ENCODE data around the gene DNAH6.
"Not testable (repeated sequence)": the region's sequence is repeated elsewhere in the genome, so short reads cannot be mapped to it uniquely, and the experiment has no call there.

Gene DNAH6

DNA sequence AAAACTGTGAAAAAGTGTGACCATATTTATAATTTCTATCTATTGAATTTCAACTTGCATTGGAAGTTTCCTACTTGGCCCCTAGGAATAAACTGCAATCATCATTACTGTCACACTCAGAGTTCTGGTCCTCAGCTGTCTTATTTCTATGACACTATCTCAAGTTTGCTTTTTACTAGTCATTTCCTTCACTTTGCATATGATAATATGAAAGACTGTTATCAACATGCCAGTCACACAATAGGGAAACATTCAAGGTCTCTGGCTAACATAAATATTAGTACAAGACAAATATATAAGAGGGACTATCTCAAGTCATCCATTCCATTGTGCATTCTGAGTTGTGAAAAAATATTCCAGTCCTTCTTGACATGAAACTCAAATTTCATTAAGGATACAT is 28.7 kb downstream of the DNAH6 start:
- no peaks in the 10 kb centered on the region for H3K9me3 ChIP-seq (ENCODE audit: control insufficient read depth, insufficient read depth, low read length)
- no peaks in the 10 kb centered on the region for H3K27me3 ChIP-seq (ENCODE audit: control insufficient read depth, insufficient read depth, low read length)
- no peak overlapping the region for H3K4me3 ChIP-seq (ENCODE audit: low read length)
- H3K27ac ChIP-seq (ENCODE audit: low read length), result no peak overlapping the region
- H3K4me1 ChIP-seq (ENCODE audit: control insufficient read depth, insufficient read depth, low read length), result no peaks in the 10 kb centered on the region
- no peaks in the 10 kb centered on the region for H3K36me3 ChIP-seq (ENCODE audit: control insufficient read depth, insufficient read depth, low read length)
- no peak for DNase-seq (ENCODE audit: low read depth, low spot score)

- no peaks in the 10 kb centered on the region for H3K27me3 ChIP-seq (ENCODE audit: control insufficient read depth, insufficient read depth, low read length)
- H3K36me3 ChIP-seq (ENCODE audit: control insufficient read depth, insufficient read depth, low read length), result no peaks in the 10 kb centered on the region
- no peaks in the 10 kb centered on the region for H3K9me3 ChIP-seq (ENCODE audit: control insufficient read depth, insufficient read depth, low read length)
- no peak overlapping the region for H3K4me3 ChIP-seq (ENCODE audit: low read length)
- no peak for DNase-seq (ENCODE audit: low read depth, low spot score)
- no peaks in the 10 kb centered on the region for H3K4me1 ChIP-seq (ENCODE audit: control insufficient read depth, insufficient read depth, low read length)
- WGBS (ENCODE audit: insufficient coverage, insufficient read length), result no CpG with 5 or more reads among the region's 2 CpGs
- no peak overlapping the region for H3K27ac ChIP-seq (ENCODE audit: low read length)
These were observed 30.3 kb downstream of the DNAH6 start for GRCh38 chr2:84546551-84546950.

DNA sequence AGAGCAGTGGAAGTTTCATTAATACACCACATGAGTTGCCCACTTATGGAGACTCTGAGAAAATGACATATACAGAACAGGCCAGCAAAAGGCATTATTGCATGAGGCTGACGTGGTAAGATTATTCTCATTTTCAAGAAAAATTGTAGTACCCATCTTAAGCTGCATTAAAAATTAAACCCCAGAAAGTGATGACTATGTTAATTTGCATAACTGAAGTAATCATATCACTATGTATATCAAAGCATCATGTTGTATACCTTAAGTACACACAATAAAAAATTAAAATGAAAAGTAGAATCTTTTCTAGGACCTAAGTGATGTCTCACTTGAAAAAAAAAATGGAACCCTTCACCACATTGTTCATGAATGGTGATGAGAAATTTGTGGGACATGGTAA is 32.0 kb downstream of the DNAH6 start:
- no peaks in the 10 kb centered on the region for H3K4me1 ChIP-seq (ENCODE audit: control insufficient read depth, insufficient read depth, low read length)
- H3K36me3 ChIP-seq (ENCODE audit: control insufficient read depth, insufficient read depth, low read length), result no peaks in the 10 kb centered on the region
- no CpG with 5 or more reads among the region's 1 CpG for WGBS (ENCODE audit: insufficient coverage, insufficient read length)
- no peak for DNase-seq (ENCODE audit: low read depth, low spot score)
- H3K4me3 ChIP-seq (ENCODE audit: low read length), result no peak overlapping the region
- no peaks in the 10 kb centered on the region for H3K27me3 ChIP-seq (ENCODE audit: control insufficient read depth, insufficient read depth, low read length)
- no peak overlapping the region for H3K27ac ChIP-seq (ENCODE audit: low read length)
- no peaks in the 10 kb centered on the region for H3K9me3 ChIP-seq (ENCODE audit: control insufficient read depth, insufficient read depth, low read length)

DNA sequence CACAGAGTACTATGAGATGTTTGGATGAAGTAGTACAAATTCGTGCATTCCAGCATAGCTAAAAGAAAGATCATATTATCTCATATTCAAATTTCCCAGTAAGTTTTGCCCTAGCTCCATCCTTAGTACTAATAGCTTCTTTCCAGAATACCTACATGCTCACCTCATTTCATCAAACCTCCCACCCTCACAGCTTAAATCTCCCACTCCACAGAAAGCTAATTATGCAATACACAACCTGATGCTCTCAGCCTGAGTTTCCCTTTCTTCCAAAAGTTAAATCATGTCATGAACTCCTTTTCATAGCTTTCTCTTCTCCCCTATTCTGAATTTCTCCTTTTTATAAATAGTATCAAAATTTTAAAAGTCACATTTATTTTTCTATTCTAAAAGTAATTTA is 34.6 kb downstream of the DNAH6 start:
- Histone ChIP-seq H3K36me3 (ENCODE audit: control insufficient read depth, insufficient read depth, low read length) (no peaks in the 10 kb centered on the region), H3K27ac (ENCODE audit: low read length) (no peak overlapping the region), H3K27me3 (ENCODE audit: control insufficient read depth, insufficient read depth, low read length) (no peaks in the 10 kb centered on the region), H3K4me1 (ENCODE audit: control insufficient read depth, insufficient read depth, low read length) (no peaks in the 10 kb centered on the region), H3K4me3 (ENCODE audit: low read length) (no peak overlapping the region), H3K9me3 (ENCODE audit: control insufficient read depth, insufficient read depth, low read length) (no peaks in the 10 kb centered on the region)
- DNase-seq (ENCODE audit: low read depth, low spot score), result no peak
- no CpG with 5 or more reads among the region's 1 CpG for WGBS (ENCODE audit: insufficient coverage, insufficient read length)

- WGBS (ENCODE audit: insufficient coverage, insufficient read length), result no CpG with 5 or more reads among the region's 6 CpGs
- not testable (repeated sequence) for H3K27me3 ChIP-seq (ENCODE audit: control insufficient read depth, insufficient read depth, low read length)
These were observed 35.2 kb downstream of the DNAH6 start for GRCh38 chr2:84551526-84551925.

GRCh38 chr2:84556190-84556589 is 39.9 kb downstream of the DNAH6 start:
- H3K36me3 ChIP-seq (ENCODE audit: control insufficient read depth, insufficient read depth, low read length), result no peaks in the 10 kb centered on the region
- no peak overlapping the region for H3K4me3 ChIP-seq (ENCODE audit: low read length)
- H3K27me3 ChIP-seq (ENCODE audit: control insufficient read depth, insufficient read depth, low read length), result no peaks in the 10 kb centered on the region
- no peak overlapping the region for H3K27ac ChIP-seq (ENCODE audit: low read length)
- H3K4me1 ChIP-seq (ENCODE audit: control insufficient read depth, insufficient read depth, low read length), result no peaks in the 10 kb centered on the region
- no peaks in the 10 kb centered on the region for H3K9me3 ChIP-seq (ENCODE audit: control insufficient read depth, insufficient read depth, low read length)
- no peak for DNase-seq (ENCODE audit: low read depth, low spot score)
- WGBS (ENCODE audit: insufficient coverage, insufficient read length), result no CpG with 5 or more reads among the region's 3 CpGs

More at GRCh38 chr2:84551526-84551925, 35.2 kb downstream of the DNAH6 start:
- H3K27ac ChIP-seq (ENCODE audit: low read length); H3K4me3 ChIP-seq (ENCODE audit: low read length); H3K36me3 ChIP-seq (ENCODE audit: control insufficient read depth, insufficient read depth, low read length); H3K9me3 ChIP-seq (ENCODE audit: control insufficient read depth, insufficient read depth, low read length); DNase-seq (ENCODE audit: low read depth, low spot score); H3K4me1 ChIP-seq (ENCODE audit: control insufficient read depth, insufficient read depth, low read length): not testable (repeated sequence)

GRCh38 chr2:84559838-84560237 is 43.5 kb downstream of the DNAH6 start:
- H3K4me3 ChIP-seq (ENCODE audit: low read length), result no peak overlapping the region

DNA sequence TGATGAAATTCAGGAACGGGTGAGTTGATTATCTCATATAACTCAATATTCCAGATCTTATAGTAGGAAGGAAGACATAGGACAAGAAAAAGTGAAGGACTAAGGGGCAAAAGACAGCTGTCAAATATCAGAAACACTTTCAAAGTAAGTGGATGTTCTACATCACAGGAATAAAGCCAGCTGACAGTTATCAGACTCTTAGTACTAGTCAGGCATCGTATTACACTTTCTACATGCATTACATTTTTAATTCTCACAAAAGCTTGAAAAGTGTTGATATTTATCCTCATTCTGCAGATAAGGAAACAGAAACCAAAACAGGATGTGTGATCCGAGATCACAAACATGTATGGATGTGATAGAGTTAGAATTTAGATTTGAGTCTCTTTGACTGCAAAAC is 63.4 kb downstream of the DNAH6 start:
- no CpG with 5 or more reads among the region's 3 CpGs for WGBS (ENCODE audit: insufficient coverage, insufficient read length)
- no peaks in the 10 kb centered on the region for H3K9me3 ChIP-seq (ENCODE audit: control insufficient read depth, insufficient read depth, low read length)
- H3K27me3 ChIP-seq (ENCODE audit: control insufficient read depth, insufficient read depth, low read length), result no peaks in the 10 kb centered on the region
- no peak overlapping the region for H3K27ac ChIP-seq (ENCODE audit: low read length)
- no peak for DNase-seq (ENCODE audit: low read depth, low spot score)
- H3K4me1 ChIP-seq (ENCODE audit: control insufficient read depth, insufficient read depth, low read length), result no peaks in the 10 kb centered on the region
- H3K36me3 ChIP-seq (ENCODE audit: control insufficient read depth, insufficient read depth, low read length), result no peaks in the 10 kb centered on the region
- no peak overlapping the region for H3K4me3 ChIP-seq (ENCODE audit: low read length)

More at GRCh38 chr2:84559838-84560237, 43.5 kb downstream of the DNAH6 start:
- Histone ChIP-seq H3K27ac (ENCODE audit: low read length) (no peak overlapping the region), H3K27me3 (ENCODE audit: control insufficient read depth, insufficient read depth, low read length) (no peaks in the 10 kb centered on the region), H3K36me3 (ENCODE audit: control insufficient read depth, insufficient read depth, low read length) (no peaks in the 10 kb centered on the region), H3K9me3 (ENCODE audit: control insufficient read depth, insufficient read depth, low read length) (no peaks in the 10 kb centered on the region), H3K4me1 (ENCODE audit: control insufficient read depth, insufficient read depth, low read length) (no peaks in the 10 kb centered on the region)
- no peak for DNase-seq (ENCODE audit: low read depth, low spot score)

DNA sequence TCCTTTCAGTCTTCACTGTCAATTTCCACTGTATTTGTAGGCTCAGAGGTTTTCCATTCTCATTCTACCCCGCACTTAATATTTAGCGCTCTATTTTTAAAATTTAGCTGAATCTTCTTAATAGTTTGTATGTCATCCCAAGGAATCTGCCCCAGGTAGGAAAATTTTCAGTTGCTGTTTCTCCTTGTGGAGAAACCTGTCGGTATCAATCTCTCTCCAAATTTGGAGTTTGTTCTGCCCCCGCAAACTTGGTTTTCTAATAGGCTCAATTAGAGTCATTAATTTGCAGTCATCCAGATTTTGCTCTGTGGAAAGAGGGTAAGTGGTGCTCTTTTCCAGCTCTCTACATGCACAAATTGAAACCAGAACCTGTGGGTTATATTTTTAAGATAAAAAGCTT is 87.6 kb downstream of the DNAH6 start:
- Histone ChIP-seq H3K27me3 (ENCODE audit: control insufficient read depth, insufficient read depth, low read length) (no peaks in the 10 kb centered on the region), H3K4me1 (ENCODE audit: control insufficient read depth, insufficient read depth, low read length) (no peaks in the 10 kb centered on the region), H3K4me3 (ENCODE audit: low read length) (no peak overlapping the region), H3K9me3 (ENCODE audit: control insufficient read depth, insufficient read depth, low read length) (no peaks in the 10 kb centered on the region), H3K27ac (ENCODE audit: low read length) (no peak overlapping the region), H3K36me3 (ENCODE audit: control insufficient read depth, insufficient read depth, low read length) (no peaks in the 10 kb centered on the region)
- WGBS (ENCODE audit: insufficient coverage, insufficient read length), result no CpG with 5 or more reads among the region's 4 CpGs
- no peak for DNase-seq (ENCODE audit: low read depth, low spot score)

GRCh38 chr2:84613082-84613481 is 96.8 kb downstream of the DNAH6 start:
- Histone ChIP-seq H3K27me3 (ENCODE audit: control insufficient read depth, insufficient read depth, low read length) (no peaks in the 10 kb centered on the region), H3K9me3 (ENCODE audit: control insufficient read depth, insufficient read depth, low read length) (no peaks in the 10 kb centered on the region), H3K4me3 (ENCODE audit: low read length) (no peak overlapping the region), H3K36me3 (ENCODE audit: control insufficient read depth, insufficient read depth, low read length) (no peaks in the 10 kb centered on the region), H3K4me1 (ENCODE audit: control insufficient read depth, insufficient read depth, low read length) (no peaks in the 10 kb centered on the region), H3K27ac (ENCODE audit: low read length) (no peak overlapping the region)
- no CpG with 5 or more reads among the region's 2 CpGs for WGBS (ENCODE audit: insufficient coverage, insufficient read length)
- DNase-seq (ENCODE audit: low read depth, low spot score), result no peak

DNA sequence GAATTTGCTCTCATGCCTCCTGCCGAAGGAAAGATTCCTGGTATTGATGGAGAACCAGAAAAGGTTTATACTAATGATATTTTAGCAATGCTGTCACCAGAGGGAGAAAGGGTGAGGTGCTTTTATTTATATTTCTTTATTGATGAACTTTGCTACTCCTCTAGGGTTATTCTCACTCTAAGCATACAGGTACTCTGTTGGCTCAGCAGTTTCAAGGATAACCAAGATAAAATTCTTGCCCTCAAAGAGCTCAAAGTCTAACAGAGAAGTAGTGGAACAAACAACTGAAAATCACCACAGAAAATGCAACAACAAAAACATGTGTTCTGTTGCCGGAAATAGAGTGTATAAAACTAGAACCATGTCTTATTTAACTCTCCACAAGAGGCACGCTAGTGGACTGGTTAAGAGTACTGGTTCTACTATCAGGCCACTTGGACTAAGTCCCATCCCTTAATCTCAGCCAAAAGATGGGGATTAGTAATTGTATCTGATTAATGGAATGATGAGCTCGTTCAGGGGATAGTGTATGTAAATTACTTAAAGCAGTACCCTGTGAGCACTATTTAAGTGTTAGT is 103.6 kb downstream of the DNAH6 start:
- H3K27ac ChIP-seq (ENCODE audit: low read length), result no peak overlapping the region
- DNase-seq (ENCODE audit: low read depth, low spot score), result no peak

More for the DNA sequence above, 103.6 kb downstream of the DNAH6 start:
- Histone ChIP-seq H3K27me3 (ENCODE audit: control insufficient read depth, insufficient read depth, low read length) (no peaks in the 10 kb centered on the region), H3K36me3 (ENCODE audit: control insufficient read depth, insufficient read depth, low read length) (no peaks in the 10 kb centered on the region), H3K9me3 (ENCODE audit: control insufficient read depth, insufficient read depth, low read length) (no peaks in the 10 kb centered on the region), H3K4me3 (ENCODE audit: low read length) (no peak overlapping the region), H3K4me1 (ENCODE audit: control insufficient read depth, insufficient read depth, low read length) (no peaks in the 10 kb centered on the region)
- WGBS (ENCODE audit: insufficient coverage, insufficient read length), result no CpG with 5 or more reads among the region's 4 CpGs

Data from iPS DF 6.9 (cell line).